HG03095 (cell line): Measurements from ENCODE around the gene KRT7.

Experiments used
- ATAC-seq: cut with Tn5 transposase; IDR thresholded peaks from one replicate; pipeline ENCODE4 v1.9.1; 2021; ENCODE audit warnings: moderate library complexity; ENCODE audit not compliant: unreplicated experiment

The KRT7 gene

DNA sequence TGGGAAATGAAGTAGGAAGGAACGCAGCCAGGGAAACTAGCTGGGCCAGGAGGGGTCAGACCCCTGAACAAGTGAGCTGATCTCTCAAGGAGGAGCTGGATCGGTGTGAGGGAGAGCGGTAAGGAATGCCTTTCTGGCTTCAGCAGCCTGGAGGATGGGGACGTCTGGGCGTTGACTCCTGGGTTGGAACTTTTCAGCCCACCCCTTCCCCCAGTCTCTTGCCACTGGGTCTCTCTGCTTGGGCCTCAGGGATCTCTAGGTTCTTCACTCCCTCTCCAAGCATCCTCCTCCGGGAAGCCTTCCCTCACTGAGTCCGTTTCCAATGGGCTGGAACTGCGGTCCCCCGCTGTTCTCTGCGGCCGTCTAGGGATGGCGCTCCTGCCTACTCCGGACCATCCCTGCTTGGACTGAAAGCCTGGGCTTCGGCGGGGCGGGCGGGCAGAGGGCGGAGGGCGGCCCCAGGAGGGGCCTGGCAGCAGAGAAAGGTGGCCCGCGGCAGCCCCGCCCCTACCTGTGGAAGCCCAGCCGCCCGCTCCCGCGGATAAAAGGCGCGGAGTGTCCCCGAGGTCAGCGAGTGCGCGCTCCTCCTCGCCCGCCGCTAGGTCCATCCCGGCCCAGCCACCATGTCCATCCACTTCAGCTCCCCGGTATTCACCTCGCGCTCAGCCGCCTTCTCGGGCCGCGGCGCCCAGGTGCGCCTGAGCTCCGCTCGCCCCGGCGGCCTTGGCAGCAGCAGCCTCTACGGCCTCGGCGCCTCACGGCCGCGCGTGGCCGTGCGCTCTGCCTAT is at the start of gene KRT7:
KRT7 (plus strand) TSS at position 570 of the 788 bp plus-strand sequence; CDS start at position 624, 54 bp downstream.
- no peak for ATAC-seq

GRCh38 chr12:52183544-52183910 is 49.5 kb upstream of the KRT7 start:
- ATAC-seq, result no peak

DNA sequence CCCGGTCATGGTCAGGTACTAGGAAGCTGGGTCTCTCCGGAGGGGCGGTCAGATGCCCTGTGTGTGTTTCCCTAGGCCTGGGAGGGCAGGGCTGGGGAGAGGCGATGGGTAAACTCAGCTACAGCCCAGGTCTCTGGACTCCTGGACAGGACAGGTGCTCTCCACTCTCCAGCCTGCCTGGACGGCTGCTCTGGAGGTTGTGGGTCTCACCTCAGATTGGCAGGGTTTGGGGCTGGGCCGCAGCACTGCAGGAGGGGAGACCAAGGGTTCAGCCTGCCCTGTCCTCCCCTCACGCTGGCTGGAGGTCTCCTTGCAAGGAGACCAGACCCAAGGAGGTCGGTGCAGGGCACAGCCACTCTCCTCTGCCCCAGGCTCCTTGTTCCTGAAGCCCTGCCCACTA is 49.1 kb upstream of the KRT7 start:
- no peak for ATAC-seq

DNA sequence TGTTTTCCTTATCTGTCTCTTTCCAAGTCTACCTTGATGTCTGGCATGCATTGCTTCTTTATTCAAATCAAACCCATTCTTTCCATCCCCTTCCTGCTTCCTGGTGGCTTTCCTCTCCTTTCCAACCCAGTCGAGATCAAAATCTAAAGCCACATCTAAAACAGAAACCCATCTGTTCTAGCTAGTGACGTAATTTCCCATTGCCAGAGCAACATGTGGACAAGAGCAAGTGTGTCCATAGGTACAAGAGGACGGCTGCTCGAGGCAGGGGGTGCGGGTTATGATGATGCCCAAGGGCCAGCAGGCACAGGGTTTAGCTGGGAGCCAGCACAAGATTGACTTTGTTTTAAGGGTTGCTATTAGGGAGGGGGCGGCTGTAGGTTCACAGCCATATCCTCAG is 48.2 kb upstream of the KRT7 start:
- no peak for ATAC-seq

- no peak for ATAC-seq
Measured at GRCh38 chr12:52185400-52185967, 47.6 kb upstream of the KRT7 start.

- ATAC-seq, result no peak
Measured at GRCh38 chr12:52186118-52186840, 46.8 kb upstream of the KRT7 start.

DNA sequence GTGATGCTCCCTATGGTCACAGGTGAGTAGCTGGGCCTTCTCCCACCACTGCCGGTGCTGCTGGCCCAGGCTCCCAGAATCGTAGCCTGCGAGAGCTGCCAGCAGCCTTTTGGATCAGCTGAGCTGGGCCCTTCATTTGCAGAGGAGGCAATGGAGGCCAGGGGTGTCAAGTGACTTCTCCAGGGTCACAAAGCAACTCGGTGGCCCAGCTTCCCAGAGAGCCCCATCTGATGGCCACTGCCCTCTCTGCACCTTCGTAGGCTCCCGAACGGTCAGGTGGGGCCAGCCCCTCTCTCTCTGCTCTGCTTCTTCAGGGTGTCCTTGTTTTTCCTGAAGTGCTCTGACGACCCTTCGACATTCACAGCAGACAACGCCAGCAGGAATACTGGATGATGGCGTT is 45.8 kb upstream of the KRT7 start:
- ATAC-seq, result no peak

- no peak for ATAC-seq
Measured at GRCh38 chr12:52187640-52188039, 45.4 kb upstream of the KRT7 start.

GRCh38 chr12:52188658-52189057 is 44.4 kb upstream of the KRT7 start:
- no peak for ATAC-seq

GRCh38 chr12:52189376-52190174 is 43.5 kb upstream of the KRT7 start:
- ATAC-seq, result no peak

GRCh38 chr12:52190860-52191729 is 41.9 kb upstream of the KRT7 start:
- no peak for ATAC-seq

DNA sequence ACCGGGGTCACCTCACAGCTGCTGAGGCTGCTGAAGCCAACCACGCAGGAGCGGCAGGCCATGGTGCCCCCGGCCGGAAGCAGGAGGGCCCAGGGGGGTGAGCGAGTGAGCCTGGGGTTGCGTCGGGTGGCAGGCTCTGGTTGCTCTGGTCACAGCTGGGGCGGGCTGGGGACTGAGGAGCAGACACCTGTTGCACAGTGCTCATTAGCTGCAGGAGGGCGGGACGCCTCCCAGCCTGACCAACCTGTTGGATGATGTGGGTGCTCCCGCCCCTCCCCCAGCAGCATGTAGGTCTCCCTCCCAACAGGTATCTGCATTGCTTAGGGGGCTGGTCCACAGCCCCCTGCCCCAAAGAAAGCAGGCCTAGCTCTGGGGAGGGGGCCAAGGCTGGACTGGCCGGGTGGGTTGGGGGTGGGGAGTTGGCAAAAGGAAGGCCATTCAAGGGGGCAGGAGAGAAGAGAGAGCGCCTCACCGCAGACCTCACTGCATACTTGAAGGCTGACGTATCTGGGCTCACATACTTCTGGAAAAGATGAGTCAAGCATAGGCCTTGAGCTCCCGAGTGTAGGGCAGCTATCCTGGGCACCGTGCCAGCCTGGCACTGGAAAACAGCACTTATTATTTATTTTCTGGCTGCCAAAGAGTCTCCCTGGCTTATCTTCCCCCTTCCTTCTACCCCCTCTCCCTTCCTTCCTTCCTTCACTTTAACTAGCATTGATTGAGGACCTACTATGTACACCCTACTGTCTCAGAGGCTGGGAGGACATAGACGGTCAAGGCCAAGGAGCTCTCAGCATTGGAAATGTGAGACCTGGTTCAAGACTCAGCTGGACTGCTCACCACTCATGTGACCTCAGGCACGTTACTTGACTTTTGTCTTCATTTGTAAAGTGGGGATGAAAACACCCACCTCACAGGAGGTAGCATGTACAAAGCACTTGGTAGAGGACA is 40.9 kb upstream of the KRT7 start, which contains the start of gene KRT80:
KRT80 (minus strand) TSS at position 174 of the 951 bp plus-strand sequence; CDS start at position 62, 112 bp downstream.
- no peak for ATAC-seq

DNA sequence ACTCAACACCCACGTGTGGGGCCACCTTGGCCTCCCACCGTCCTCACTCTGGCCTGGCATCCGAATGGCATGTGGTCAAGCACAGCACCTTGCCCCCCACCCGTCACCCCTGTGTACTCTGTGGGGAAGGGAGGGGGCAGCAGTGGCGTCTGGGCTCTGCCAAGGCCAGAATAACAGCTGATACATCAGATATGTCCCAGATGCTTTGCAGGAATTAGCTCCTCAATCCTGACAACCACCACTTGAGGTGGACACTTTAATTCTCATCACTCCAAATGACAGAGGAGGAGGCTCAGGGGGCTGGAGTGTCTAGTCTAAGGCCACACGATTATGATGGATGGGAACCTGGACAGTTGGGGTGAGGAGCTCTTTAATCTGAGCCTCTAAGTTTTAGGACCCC is 39.5 kb upstream of the KRT7 start:
- ATAC-seq, result no peak

- ATAC-seq, result no peak
Measured at GRCh38 chr12:52193991-52194390, 39.1 kb upstream of the KRT7 start.

DNA sequence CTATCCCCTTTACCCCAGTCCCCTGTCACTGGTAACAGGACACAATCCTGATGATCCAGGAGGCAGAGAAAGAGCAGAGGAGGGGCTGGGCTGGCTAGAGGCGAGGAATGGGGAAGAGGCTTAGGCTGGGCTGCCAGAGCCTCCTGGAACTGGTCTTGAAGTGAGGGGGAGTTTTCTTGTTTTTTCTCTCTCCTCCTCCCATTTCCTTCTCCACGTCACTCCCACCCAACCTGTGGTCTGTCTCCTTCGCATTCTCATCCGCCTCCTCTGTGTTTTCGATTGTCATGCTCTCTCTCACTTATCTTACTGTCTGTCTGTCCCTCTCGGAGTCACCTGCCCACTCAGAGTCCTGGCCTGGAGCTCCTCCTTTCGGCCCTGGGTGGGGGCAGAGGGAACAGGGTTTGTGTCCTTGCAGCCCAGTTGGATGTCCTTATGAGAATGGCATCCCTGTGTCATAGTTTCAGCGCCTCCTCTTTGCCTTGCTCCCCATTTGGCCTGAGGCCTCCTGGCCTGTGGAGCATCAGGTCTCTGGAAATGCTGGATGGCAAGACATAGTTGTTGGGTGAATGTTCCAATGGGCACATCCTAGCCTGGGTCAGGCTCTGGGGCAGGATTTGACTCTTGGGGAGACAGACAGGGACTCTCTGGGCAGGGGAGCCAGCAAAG is 37.8 kb upstream of the KRT7 start:
- ATAC-seq, result no peak

- no peak for ATAC-seq
Measured at GRCh38 chr12:52197371-52198231, 35.4 kb upstream of the KRT7 start.

GRCh38 chr12:52198454-52199215 is 34.4 kb upstream of the KRT7 start:
- no peak for ATAC-seq
